ENCODE data around the gene CCDC97.
"Not testable (repeated sequence)": the region's sequence is repeated elsewhere in the genome, so short reads cannot be mapped to it uniquely, and the experiment has no call there.

CCDC97 gene

GRCh38 chr19:41364524-41365391, 54.8 kb downstream of the CCDC97 start:
- no peak for DNase-seq

- DNase-seq, result no peak
Observed at GRCh38 chr19:41366089-41366488, 56.1 kb downstream of the CCDC97 start.

DNA sequence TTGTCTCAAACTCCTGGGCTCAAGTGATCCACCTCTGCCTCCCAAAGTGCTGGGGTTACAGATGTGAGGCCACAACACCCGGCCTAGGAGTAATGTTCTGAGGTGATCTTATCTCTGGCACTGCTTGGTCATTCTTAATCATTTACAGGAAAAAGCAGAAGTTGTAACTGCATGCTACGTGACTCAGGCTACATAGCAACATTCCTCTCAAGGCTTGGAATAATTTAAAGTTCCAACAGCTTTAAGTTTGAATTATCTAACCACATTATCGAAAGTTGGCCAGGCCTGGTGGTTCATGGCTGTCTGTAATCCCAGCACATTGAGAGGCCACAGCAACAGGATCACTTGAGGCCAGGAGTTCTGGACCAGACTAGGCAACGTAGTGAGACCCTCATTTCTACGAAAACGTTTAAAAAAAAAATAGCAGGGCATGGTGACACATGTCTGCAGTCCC, 57.9 kb downstream of the CCDC97 start:
- DNase-seq, result no peak

DNA sequence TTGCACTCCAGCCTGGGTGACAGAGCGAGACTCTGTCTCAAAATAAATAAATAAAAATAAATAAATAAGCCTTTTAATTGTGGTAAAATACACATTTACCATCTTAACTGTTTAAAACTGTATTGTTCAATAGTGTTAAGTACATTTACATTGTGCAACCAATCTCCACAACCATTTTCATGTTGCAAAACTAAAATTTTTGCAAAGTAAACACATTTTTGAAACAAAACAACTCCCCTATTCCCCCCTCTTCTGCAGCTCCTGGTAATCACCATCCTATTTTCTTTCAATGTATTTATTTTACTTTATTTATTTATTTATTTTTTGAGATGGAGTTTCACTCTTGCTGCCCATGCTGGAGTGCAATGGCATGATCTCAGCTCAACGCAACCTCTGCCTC, 59.8 kb downstream of the CCDC97 start:
- DNase-seq, result no peak

- not testable (repeated sequence) for DNase-seq
Observed at GRCh38 chr19:41371119-41371518, 61.1 kb downstream of the CCDC97 start.

DNA sequence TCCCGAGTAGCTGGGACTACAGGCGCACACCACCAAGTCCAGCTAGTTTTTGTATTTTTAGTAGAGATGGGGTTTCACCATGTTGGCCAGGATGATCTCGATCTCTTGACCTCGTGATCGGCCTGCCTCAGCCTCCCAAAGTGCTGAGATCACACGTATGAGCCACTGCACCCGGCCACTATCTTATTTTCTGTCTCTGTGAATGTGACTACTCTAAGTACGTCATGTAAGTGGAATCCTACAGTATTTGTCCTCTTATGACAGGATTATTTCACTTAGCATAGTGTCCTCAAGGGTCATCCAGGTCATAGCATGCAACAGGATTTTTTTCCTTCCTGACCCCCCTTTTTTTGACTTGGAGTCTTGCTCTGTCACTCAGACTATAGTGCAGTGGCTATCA, 61.6 kb downstream of the CCDC97 start:
- DNase-seq, result no peak

- DNase-seq, result no peak
Observed at GRCh38 chr19:41372501-41372900, 62.5 kb downstream of the CCDC97 start.

DNA sequence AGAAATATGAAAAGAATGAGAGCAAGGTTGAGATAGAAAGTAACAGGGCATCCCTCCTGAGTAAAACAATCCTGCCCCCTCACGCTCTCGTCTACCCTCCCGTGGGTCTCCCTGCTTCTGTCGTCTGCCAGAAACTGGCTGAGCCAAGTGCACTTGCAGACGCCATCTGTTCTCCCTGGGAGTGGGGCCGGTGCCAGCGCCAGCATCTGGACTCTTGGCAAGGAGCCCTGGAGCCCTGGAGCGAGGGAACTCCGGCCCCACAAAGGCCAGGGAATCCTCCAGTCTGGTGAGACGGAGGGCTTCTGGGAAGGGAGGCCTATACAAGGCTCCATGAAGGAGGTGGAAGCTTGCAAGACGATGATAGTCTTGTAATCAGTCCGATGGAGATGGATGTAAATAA, 64.0 kb downstream of the CCDC97 start:
- no peak for DNase-seq
